ENCODE measurements around the gene TNFSF11. TPM values are rescaled to one million over a fixed set of nuclear protein-coding genes. Genes with fewer than 3 reads are reported as not detected.

TNFSF11 gene
- total and polyA plus RNA-seq, 7 experiments from 2014 or later = 0.13 to 0.44 TPM; not detected in 5

- H3K4me3 ChIP-seq (ENCODE audit: low read length) = no peak overlapping the region
- peaks cover 0 to 2% (median 0%) of the 10 kb centered on the region in 11 donors for H3K9me3 Mint-ChIP-seq
- H3K4me1 Mint-ChIP-seq = no peaks in the 10 kb centered on the region
- ChIA-PET POLR2A (no interaction called here), CTCF (no interaction called here)
- peaks cover 60 to 71% (median 63%) of the 10 kb centered on the region in 5 donors for H3K27me3 Mint-ChIP-seq
- DNase-seq = no peak
- H3K36me3 Mint-ChIP-seq = no peaks in the 10 kb centered on the region
- H3K27ac Mint-ChIP-seq = no peak overlapping the region
- no peaks in the 10 kb centered on the region for H3K4me1 ChIP-seq (ENCODE audit: control insufficient read depth in 2 of 2, insufficient read depth in 2 of 2, low read length in 2 of 2)
- no peak overlapping the region for H3K4me3 Mint-ChIP-seq
- ATAC-seq = no peak
- no peaks in the 10 kb centered on the region for H3K36me3 ChIP-seq (ENCODE audit: control insufficient read depth in 2 of 3, insufficient read depth in 3 of 3, low read length in 3 of 3)
- H3K27ac ChIP-seq (ENCODE audit: low read depth, low read length) = no peak overlapping the region
- no peaks in the 10 kb centered on the region for H3K9me3 ChIP-seq (ENCODE audit: control insufficient read depth in 2 of 3, low read length in 3 of 3)
- intact Hi-C loops (cut with micrococcal nuclease) = loop anchor here in 1 of 2 donors (2.0 kb wide), 1 partner anchor 56 kb away; no protein-coding TSS in a partner anchor
- no peaks in the 10 kb centered on the region for H3K27me3 ChIP-seq (ENCODE audit: control insufficient read depth in 2 of 2, insufficient read depth in 2 of 2, low read length in 2 of 2)
Measured at GRCh38 chr13:42654722-42655121, 80.8 kb downstream of the TNFSF11 start.

DNA sequence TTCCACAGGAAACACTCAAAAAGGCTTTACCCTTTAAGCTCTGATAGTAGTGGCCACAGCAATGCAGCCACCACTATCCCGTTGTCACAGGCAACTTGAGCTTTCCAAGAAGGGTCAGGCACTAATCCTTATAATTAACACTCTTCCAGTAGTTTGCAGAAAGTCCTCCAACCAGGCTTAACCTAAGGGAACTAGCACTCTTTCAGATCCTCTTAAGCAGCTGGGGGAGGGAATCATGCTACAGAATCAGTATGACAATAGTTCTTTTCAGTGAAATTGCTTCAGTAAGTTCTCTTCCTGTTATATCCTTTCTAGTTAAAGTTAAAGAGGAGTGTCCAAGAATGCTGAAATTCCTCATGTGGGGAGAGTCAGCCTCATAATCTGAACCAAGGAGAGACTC is 82.2 kb downstream of the TNFSF11 start:
- ChIA-PET POLR2A (no interaction called here), CTCF (interaction anchor here (0.8 kb wide), 1 partner anchor 48 kb away, joined by 3 read pairs; no protein-coding TSS in a partner anchor)
- Mint-ChIP-seq H3K9me3 (peaks cover 0 to 2% (median 0%) of the 10 kb centered on the region in 11 donors), H3K4me3 (no peak overlapping the region), H3K27ac (no peak overlapping the region), H3K4me1 (no peaks in the 10 kb centered on the region), H3K27me3 (peaks cover 58 to 74% (median 64%) of the 10 kb centered on the region in 5 donors), H3K36me3 (no peaks in the 10 kb centered on the region)
- H3K27me3 ChIP-seq (ENCODE audit: control insufficient read depth in 2 of 2, insufficient read depth in 2 of 2, low read length in 2 of 2) = no peaks in the 10 kb centered on the region
- ATAC-seq (no peak), DNase-seq (no peak)
- no peaks in the 10 kb centered on the region for H3K36me3 ChIP-seq (ENCODE audit: control insufficient read depth in 2 of 3, insufficient read depth in 3 of 3, low read length in 3 of 3)
- H3K9me3 ChIP-seq (ENCODE audit: control insufficient read depth in 2 of 3, low read length in 3 of 3) = no peaks in the 10 kb centered on the region
- no peaks in the 10 kb centered on the region for H3K4me1 ChIP-seq (ENCODE audit: control insufficient read depth in 2 of 2, insufficient read depth in 2 of 2, low read length in 2 of 2)
- intact Hi-C loops (cut with micrococcal nuclease) = no loop called here
- no peak overlapping the region for H3K27ac ChIP-seq (ENCODE audit: low read depth, low read length)
- no peak overlapping the region for H3K4me3 ChIP-seq (ENCODE audit: low read length)

- intact Hi-C loops (cut with micrococcal nuclease) = no loop called here
- ChIA-PET POLR2A (no interaction called here), CTCF (no interaction called here)
- ATAC-seq (no peak), DNase-seq (no peak)
- no peaks in the 10 kb centered on the region for H3K4me1 Mint-ChIP-seq
- H3K27ac Mint-ChIP-seq = no peak overlapping the region
- H3K27me3 Mint-ChIP-seq = peaks cover 55 to 78% (median 66%) of the 10 kb centered on the region in 5 donors
- H3K9me3 Mint-ChIP-seq = peaks cover 0 to 2% (median 0%) of the 10 kb centered on the region in 11 donors
- Histone ChIP-seq H3K36me3 (ENCODE audit: control insufficient read depth in 2 of 3, insufficient read depth in 3 of 3, low read length in 3 of 3) (no peaks in the 10 kb centered on the region), H3K27ac (ENCODE audit: low read depth, low read length) (no peak overlapping the region), H3K27me3 (ENCODE audit: control insufficient read depth in 2 of 2, insufficient read depth in 2 of 2, low read length in 2 of 2) (no peaks in the 10 kb centered on the region), H3K4me1 (ENCODE audit: control insufficient read depth in 2 of 2, insufficient read depth in 2 of 2, low read length in 2 of 2) (no peaks in the 10 kb centered on the region), H3K4me3 (ENCODE audit: low read length) (no peak overlapping the region), H3K9me3 (ENCODE audit: control insufficient read depth in 2 of 3, low read length in 3 of 3) (no peaks in the 10 kb centered on the region)
- no peak overlapping the region for H3K4me3 Mint-ChIP-seq
- H3K36me3 Mint-ChIP-seq = no peaks in the 10 kb centered on the region
Measured at GRCh38 chr13:42656958-42657357, 83.0 kb downstream of the TNFSF11 start.

Other genes starting within 250 kb of the TNFSF11 start
- gene FAM216B, start 207.4 kb downstream of the TNFSF11 start, total RNA-seq = not detected
- not detected for gene FAM216B, start 207.4 kb downstream of the TNFSF11 start, polyA plus RNA-seq

Measured in naive thymus-derived CD4-positive, alpha-beta T cell (primary cell).